ENCODE data around the gene PAK6. TPM values are rescaled to one million over a fixed set of nuclear protein-coding genes. Genes with fewer than 3 reads are reported as not detected.

Gene PAK6
- total and polyA plus RNA-seq, 9 of the 15 experiments (the other 6 are each of a cell fraction or from before 2014, with no cell fraction given): 0.03 to 0.74 (median 0.16) TPM; not detected in 2

DNA sequence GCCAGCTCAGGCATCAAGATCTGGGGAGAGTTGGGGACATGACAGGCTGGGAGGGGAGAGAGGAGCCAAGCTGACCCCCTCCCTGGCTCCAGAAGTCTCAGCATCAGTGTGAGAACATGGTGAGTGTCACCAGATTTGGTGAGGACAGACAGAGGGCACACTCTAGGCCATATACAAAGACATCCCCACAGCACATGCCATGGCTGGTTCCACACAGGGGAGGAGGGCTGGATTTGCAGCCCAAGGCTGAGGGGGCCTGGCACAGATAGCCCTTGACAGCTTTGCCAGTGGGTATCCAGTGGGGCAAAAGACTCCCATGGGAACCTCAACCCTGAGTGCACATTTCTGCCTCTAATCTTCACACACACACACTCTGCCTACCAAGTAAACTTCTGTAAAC is 54.1 kb downstream of the PAK6 start:
- in situ Hi-C loops (cut with MboI) (no loop called here), intact Hi-C loops (cut with micrococcal nuclease) (no loop called here)
- Histone ChIP-seq H2AFZ (ENCODE audit: low read depth, low read length) (no peak overlapping the region), H3K9me3 (replicated peaks; ENCODE audit: control insufficient read depth, insufficient read depth, low read depth, low read length) (no peaks in the 10 kb centered on the region), H3K36me3 (ENCODE audit: control insufficient read depth, insufficient read depth, low read length) (no peaks in the 10 kb centered on the region), H3K4me3 (no peak overlapping the region), H3K4me2 (ENCODE audit: insufficient read depth, low read length) (no peak overlapping the region), H3K9ac (ENCODE audit: insufficient read depth in 1 of 2, low read depth in 2 of 2, low read length in 2 of 2) (no peak overlapping the region), H4K20me1 (replicated peaks; ENCODE audit: control insufficient read depth, insufficient read depth, low read length) (0 out of 2 replicates have a peak, but pooled peaks cover 2% of the 10 kb centered on the region), H3K4me1 (replicated peaks in 1 of 2; ENCODE audit: control insufficient read depth in 2 of 2, insufficient read depth in 2 of 2, low read length in 2 of 2) (peaks cover 0 to 33% of the 10 kb centered on the region in 2 experiments; a peak in 3 of 5 replicates), H3K27ac (ENCODE audit: extremely low read depth, low read depth, low read length) (no peak overlapping the region), H3K9me1 (ENCODE audit: control insufficient read depth, insufficient read depth, low read length) (no peaks in the 10 kb centered on the region), H3K79me2 (ENCODE audit: control insufficient read depth, insufficient read depth, low read length) (no peaks in the 10 kb centered on the region), H3K27me3 (ENCODE audit: control insufficient read depth in 2 of 2, insufficient read depth in 2 of 2, low read length in 2 of 2) (peaks cover 3 to 41% of the 10 kb centered on the region in 2 experiments; a peak in 4 of 5 replicates)
- no TSS peak for BruUV-seq (replicated peaks)
- ChIA-PET POLR2A (interaction anchor here (0.6 to 0.7 kb wide), 2 partner anchors 16 to 86 kb away, joined by 3 to 4 read pairs; no protein-coding TSS in a partner anchor), CTCF (ENCODE audit: low intra/inter-chr PET ratio) (no interaction called here)
- no peak for FAIRE-seq
- DNase-seq (ENCODE audit: extremely low read depth in 1 of 4, low spot score in 3 of 4): no peak
- no peak for ATAC-seq
- TF ChIP-seq SMAD2 (IDR thresholded peaks at IDR 0.05; ENCODE audit: low read depth, low read length) (no peak), ZNF780A (CRISPR knock-in tag; IDR thresholded peaks at IDR 0.05) (no peak), ZNF518B (CRISPR knock-in tag; IDR thresholded peaks at IDR 0.05) (no peak), PHF21A (IDR thresholded peaks at IDR 0.05; ENCODE audit: borderline replicate concordance, low read depth) (no peak), EWSR1 (IDR thresholded peaks at IDR 0.05; ENCODE audit: borderline replicate concordance, low read depth, partially characterized antibody) (no peak), ZNF134 (CRISPR knock-in tag; conservative IDR thresholded peaks at IDR 0.05) (no peak), CBFB (CRISPR knock-in tag; IDR thresholded peaks at IDR 0.05) (no peak), KAT7 (CRISPR knock-in tag; IDR thresholded peaks at IDR 0.05; ENCODE audit: borderline replicate concordance) (no peak), BRD4 (IDR thresholded peaks at IDR 0.05) (no peak), ZEB2 (IDR thresholded peaks at IDR 0.05) (no peak), ZC3H4 (CRISPR knock-in tag; IDR thresholded peaks at IDR 0.05; ENCODE audit: borderline replicate concordance) (no peak), PTTG1 (tag; IDR thresholded peaks at IDR 0.05; ENCODE audit: low read depth) (no peak), ETS1 (conservative IDR thresholded peaks at IDR 0.05; ENCODE audit: control insufficient read depth, low read depth, low read length) (no peak), ZNF431 (CRISPR knock-in tag; IDR thresholded peaks at IDR 0.05) (no peak), PPARD (CRISPR knock-in tag; IDR thresholded peaks at IDR 0.05) (no peak)
- TF ChIP-seq, protein P1, sequence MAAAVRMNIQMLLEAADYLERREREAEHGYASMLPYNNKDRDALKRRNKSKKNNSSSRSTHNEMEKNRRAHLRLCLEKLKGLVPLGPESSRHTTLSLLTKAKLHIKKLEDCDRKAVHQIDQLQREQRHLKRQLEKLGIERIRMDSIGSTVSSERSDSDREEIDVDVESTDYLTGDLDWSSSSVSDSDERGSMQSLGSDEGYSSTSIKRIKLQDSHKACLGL (CRISPR knock-in tag; IDR thresholded peaks at IDR 0.05; ENCODE audit: borderline replicate concordance, poor library complexity, severe bottlenecking): no peak

All from K562 (cell line).